ENCODE measurements around the gene TMC1.

TMC1 gene

DNA sequence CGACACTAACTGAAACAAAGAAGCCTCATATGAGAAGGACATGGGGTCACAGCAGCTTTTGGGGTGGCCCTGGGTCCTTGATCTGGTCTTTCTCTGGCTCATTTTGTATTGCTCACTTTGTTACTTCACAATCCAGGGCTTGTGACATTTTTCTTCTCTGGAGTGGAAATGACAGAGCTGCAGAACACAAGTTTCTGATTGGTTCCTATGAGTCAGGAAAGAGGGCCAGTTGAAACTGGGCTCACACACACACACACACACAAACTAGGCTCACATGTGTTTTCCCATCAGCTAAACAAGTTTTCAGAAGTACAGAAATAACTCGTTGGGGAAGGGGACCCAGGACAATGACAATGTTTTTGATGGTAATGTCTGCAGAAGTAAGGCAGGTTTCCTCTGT lies 54.3 kb downstream of the TMC1 start:
- DNase-seq (ENCODE audit: low spot score), result no peak

DNA sequence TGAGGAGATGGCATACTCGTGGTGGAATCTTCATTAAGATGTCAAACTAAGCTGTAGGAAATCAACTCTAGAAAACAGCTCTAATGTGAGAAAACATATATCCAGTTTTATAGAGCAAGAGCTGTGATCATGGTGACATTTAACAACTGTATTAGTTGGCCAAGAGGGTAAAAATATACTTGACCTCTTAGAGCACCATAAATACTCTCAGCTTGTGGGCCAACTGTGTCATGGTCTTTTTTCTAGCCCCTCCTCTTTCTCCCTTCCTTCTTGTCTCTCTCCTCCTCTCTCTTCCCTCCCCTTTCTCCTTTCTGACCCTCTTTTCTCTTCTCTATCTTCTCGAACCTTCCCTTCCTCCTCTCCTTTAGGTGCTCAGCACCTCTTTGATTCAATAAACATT lies 54.7 kb downstream of the TMC1 start:
- no peak for DNase-seq (ENCODE audit: low spot score)

DNA sequence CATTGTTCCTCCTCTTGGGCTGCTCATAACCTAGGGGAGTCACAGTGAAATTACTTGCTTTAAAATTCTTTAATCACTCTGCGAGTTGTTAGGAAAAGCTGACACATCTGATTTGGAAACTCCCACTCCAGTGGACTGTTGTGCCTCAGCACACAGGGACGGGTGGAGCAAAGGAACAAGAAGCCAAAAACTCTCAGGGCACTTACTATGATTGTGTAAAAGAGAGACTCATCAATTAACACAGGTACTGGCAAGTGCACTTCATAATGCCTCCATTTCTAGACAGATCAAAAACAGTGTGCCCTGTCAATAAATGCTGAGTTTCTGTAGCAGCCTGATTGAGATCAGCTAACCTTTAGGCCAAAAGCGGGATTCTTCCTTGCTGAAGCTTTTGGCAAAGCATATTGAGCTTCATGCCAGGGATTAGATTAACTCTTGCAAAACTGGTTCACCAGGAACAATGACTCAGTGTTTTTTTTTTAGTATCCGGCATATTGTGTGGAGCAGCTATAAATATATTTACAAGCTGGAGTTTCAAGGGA lies 55.9 kb downstream of the TMC1 start:
- DNase-seq (ENCODE audit: low spot score), result no peak

DNA sequence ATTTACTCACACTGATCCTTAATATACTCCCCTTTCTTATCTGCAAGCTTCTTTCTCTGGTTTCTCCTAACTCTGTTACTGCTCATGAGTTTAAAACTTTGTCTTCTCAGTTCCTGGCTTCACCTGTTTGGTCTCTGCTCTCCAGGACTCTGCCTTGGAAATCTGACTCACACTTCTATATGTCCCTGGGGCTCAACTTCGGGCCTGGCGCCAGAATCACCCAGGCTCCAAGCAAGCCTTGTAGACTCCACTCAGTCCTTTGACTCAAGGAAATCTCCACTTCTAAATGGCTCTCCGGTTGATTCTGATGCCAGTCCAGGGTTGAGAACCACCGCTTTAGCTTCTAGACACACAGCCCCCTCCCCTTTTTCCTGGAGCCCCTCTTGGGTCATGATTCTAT lies 57.8 kb downstream of the TMC1 start:
- DNase-seq (ENCODE audit: low spot score), result no peak

DNA sequence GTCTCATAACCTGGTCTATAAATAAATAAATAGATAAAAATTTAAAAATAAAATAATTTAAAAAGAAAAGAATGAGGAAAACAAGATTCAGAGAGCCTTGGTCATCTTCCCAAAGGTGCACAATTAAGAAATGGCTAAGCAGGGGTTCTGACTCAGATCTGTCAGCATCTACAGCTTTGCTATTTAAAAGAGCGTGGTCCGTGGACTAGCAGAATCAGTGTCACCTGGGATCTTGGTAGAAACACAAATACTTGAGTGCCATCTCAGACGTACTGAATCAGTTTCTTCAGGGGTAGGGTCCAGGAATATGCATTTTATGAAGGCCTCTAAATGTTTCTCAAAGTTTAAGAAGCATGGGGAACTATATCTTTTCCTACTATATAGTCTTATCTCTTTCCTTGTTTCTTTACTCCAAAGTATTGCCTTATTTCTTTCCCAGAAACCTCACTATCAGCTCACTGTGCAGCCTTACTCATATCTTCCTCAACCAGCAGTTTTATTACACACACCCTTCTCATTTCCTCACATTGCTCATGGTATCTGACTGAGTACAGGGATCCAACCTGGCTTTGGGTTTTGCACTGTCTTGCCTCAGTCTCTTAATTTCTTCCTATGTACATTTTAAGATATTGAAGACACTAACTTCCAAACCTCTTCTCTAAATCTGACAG lies 58.6 kb downstream of the TMC1 start:
- no peak for DNase-seq (ENCODE audit: low spot score)

DNA sequence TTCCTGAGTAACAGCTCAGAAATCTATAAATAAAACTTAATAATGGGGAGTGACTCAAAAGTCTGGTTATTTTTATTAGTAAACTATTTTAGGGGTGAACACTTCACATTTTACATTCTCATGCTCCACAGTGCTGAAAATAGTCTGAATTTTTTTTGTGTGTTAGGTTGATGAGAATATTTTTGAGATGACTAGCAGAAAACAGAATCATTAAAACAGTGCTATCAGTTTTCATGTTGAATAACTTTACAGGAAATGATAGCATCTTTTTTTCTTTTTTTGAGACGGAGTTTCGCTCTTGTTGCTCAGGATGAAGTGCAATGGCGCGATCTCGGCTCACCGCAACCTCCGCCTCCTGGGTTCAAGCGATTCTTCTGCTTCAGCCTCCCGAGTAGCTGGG lies 60.3 kb downstream of the TMC1 start:
- no peak for DNase-seq (ENCODE audit: low spot score)

DNA sequence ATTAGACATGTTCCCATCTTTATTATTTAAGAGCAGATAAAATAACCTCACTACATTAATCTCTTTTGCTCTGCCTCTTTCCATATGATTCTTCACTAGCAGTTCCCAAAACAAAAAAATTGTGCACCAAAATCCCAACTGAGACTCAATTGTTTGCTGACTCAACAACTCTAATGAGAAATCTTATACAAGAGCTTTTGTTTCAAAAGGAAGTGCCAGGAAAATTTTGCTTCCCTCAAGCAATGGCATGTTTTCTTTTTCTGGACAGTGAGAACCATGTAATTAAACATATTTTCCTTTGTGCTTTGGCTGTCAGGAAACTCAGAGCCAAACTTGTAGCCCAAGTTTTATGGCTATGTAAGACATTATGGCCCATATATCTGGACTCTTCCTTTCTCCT lies 62.0 kb downstream of the TMC1 start:
- DNase-seq (ENCODE audit: low spot score), result no peak

DNA sequence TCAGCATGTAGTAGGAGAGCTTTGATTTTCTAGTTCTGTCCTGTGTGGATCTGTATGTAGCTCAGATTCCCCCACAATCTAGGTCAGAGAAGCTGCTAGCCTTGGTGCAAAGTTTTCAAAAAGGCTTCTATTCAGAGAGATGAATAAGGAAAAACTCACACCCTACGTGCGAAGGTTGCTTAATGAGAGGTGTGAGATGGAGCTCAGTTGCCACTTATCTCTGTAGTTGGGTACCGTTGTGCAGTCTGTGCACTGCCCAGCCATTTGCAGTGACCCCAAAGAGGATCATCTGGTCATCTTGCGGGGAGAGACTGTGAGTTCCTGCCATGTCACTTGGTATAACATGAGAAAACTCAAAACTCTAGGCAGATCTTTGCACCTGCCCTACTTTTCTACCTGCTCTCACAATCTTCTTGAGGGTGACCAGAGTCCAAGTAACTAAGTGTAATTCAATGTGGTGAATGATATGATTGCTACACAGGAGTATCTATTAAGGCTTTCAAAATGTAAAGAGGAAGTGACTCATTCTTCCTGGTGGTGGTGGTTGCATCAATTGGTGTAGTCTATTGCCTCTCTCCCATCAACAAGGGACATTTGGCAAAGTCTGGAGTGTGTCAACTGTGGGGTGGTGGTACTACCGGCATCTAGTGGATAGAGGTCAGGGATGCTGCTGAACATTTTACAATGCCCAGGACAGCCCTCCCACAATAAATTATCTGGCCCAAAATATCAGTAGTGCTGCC lies 65.2 kb downstream of the TMC1 start:
- peak; percentile 92 for DNase-seq (ENCODE audit: low spot score)

DNA sequence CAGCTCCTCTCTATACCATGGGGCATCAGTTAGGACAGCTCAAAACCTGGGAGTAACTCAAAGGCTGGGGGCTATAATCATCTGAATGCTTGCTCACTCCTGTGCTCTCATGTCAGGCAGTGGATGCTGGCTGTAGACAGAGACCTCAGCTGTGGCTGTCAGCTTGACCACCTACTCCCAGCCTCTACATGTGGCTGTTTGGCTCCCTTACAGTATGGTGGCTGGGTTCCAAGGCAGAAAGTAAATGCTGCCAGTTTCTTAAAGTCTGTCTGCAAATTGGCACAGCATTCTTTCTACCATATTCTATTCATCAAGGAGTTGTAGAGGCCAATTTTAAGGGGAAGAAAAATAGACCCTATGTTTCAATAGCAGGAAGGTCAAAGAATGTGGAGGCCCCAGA lies 66.9 kb downstream of the TMC1 start:
- no peak for DNase-seq (ENCODE audit: low spot score)

DNA sequence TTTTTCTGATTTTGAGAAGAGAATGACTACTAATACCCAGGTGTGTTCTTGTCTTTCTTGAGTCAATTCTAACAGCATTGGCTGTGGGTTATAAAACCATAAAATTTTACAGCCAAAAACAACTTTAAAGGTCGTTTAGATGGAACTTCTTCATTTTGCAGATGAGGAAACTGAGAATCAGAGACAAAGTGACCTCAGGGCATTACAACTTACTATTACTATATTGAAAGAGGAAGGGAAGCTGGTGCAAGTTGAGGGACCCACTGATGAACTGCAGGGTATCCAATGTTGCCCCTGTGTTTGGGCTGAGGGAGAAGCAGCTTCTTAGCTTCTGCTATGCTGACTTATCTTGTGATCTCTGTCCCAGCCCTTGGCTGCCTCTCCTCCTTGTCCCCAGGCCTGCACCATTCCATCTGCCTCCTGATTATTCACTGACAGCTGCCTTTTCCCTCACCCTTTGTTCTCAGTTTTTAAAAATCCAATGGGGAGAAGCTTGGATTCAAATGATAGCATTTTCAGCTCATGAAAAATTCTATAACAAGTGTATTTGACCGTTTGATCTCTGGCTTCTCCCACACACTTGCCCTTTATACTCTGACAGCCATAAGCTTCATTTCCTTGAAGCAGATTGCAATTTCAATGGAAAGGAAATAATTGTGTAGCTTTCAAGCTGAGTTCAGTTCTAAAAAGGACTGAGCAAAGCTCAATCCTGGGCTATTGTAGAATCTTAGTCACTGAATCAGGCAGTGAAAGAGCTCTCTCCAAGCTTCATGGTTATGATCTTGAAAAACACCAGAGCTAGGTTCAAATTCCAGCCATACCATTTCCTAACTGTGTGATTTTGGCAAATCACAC lies 68.5 kb downstream of the TMC1 start:
- DNase-seq (ENCODE audit: low spot score), result no peak

DNA sequence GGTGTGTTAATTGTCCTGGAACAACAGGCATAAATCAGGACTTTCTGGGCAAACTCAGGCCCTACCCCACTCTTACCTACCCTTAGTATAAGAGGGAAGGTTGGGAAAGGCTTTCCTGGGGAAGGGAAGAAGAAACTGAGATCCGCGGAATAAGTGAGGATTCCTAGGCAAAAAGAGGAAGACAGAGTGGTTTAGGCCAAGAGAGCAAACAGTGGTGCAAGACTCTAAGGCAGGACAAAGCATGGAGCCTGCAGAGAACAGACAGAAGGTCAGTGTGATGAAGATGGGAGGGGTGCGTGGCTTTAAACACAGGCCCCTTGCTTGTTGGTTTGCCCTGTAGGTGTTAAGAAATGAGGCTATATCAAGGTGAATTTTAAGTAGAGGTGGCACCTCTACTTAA lies 69.4 kb downstream of the TMC1 start:
- DNase-seq (ENCODE audit: low spot score), result no peak

DNA sequence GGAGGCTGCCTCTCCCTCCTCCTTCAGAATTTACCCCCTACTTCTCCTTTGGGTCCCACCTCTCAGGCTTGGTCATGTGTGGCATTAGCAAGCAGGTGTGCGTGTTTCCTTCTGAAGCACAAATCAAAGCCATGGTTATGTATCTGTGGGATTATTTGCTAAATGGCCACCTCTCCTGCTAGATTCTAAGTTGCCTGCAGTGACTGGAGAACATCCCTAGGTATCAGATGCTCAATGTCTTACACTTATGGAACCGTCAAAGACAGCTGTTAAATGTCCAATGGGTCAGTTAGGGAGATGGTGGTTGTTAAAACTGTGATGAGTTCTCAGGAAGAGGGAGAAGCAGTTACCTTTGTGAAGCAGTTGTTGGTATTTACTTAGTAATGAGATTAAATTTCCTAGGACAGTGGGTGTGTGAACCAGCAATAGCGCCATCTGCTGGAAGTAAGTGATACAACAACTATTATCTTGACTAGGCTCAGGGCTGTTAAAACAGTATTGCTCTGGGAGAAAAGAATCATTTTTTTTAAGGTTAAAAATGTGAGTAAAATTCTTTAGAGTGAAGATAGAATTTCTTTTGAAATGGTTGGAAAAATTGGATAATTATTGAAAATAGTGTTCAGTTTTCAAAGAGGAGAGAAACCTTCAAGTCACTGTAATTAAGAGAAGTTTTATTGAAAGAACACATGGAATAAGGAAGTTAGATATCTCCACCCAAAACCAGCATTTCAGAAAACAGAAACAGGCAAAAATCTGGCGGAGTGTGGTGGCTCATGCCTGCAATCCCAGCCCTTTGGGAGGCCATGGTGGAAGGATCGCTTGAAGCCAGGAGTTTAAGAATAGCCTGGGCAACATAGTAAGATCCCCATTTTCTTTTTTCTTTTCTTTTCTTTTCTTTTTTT lies 71.3 kb downstream of the TMC1 start:
- peak; percentile 71 for DNase-seq (ENCODE audit: low spot score)

DNA sequence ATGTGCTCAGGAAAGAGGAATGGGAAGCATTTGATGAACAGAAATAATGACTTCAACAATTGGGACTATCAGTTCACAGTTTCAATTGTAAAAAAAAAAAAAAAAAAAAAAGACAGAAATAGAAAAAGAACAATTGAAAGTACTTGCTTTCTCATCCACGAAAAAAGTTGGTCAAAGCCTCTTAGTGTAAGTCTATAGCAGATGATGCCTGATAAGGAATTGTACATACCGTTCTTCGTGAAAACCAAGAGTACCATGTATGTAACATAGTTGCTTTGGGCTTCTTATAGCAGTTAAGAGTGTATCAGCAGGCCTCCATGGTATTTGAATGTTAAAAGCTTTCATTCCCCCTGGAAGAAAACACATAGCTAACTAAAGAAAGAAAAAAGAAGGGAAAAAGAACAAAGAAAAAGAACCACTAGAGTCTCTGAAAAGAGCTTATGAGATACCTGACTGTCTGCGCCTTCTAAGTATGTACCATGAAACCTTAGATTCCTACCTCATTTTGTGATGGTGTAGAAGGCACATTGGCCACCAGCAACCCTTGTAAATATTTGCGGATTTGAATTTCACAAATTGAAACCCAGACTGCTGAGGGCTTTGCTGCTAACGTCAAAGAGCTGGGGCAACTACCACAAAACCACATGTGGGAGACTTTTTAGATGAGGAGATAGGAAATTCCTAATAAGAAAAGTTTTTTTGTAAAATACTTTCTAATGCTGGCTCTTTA lies 75.2 kb downstream of the TMC1 start:
- no peak for DNase-seq (ENCODE audit: low spot score)

DNA sequence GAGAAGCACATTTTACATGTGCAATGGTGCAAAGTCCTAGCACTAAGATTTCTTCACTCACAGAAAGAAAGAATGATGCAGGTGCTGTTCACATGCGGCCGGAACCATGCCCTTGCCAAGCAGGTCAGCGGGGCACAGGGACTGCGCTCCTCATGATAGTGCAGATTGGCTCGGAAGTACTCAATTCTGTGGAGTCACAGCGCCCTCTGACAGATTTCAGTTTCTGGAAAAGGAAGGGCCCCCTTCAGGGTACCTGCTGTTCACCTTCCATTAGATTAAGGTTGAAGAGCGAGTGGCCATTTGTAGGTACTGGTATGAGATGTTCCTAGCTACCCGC lies 75.7 kb downstream of the TMC1 start:
- no peak for DNase-seq (ENCODE audit: low spot score)

DNA sequence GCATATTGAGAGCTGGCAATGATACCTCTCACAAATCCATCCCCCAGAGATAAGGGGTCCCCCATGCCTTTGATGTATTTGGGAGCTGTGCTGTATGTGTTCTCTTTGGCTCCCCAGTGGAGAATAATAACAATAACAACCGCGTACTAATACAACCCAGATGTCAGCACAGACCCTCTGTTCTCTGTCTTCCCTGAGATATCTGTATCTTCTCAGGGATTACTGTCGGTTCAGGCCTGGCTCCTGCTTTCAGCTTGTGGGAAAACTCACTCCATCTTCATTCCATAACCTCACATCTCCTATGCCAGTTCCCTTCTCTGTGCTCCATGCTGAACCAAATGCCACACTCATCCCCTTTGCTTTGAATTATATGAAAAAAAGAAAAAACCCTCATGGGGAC lies 76.2 kb downstream of the TMC1 start:
- no peak for DNase-seq (ENCODE audit: low spot score)

DNA sequence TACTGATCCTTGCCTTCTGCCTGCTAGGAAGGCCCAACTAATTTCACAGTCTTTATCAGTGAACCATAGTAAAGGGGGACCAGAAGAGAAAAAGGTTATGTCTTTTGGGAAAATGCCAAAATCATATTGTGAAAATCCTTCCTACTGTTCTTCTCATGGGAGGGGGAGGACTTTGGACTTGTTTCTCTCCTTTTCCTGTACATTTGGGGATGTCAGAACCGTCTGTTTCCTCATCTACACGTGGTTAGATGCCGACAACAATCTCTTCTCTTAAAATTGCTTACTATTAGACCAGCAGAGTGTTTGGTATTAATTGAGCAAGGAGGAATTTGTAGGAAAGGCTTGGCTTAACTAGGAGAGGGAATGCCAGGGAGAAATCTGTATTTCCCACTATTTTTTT lies 77.2 kb downstream of the TMC1 start:
- DNase-seq (ENCODE audit: low spot score), result no peak

DNA sequence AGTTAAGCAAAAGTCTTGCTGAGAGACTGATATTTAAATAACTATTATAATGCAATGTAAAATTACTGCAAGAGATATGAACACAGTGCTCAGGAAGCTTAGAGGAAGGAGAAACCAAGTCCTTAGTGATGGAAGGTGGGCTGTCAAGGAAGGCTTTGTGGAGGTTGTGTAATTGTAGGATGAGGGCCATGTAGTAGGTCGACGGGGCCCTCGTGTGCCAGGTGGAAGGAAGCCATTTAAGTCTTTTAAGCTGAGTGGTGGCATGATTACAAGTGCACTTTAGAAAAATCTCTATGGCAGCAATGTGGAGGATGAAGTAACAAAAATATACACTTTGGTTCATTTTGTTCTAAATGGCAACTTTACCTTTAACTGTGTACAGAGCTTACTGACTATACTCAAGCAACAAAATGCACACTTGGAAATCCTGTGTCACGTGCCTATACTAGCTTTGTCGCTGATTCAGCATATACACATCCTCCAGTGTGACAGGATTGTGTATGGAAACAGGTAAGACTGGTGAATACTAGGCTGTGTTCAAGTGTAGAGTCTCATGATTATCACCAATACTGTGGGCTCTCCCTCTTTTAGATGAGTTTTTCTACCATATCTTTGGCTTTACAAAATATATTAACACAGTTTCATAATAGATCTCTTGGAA lies 78.6 kb downstream of the TMC1 start:
- DNase-seq (ENCODE audit: low spot score), result no peak

DNA sequence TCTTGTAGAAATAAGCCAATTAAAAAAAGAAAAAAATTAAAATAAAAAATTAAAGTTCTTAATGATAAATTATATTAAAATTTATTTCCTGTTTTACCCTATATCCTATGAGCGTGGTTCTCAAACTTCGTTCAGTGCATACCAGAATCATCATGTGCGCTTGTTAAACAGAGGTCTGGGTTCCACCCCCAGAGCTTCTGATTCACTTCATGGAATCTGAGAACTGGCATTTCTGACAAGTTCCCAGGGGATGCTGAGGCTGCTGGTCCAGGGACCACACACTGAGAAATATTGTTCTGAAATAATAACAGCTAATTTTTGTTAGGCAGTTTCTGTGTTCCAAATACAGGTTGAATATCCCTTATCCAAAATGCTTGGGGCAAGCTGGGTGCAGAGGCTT lies 79.3 kb downstream of the TMC1 start:
- no peak for DNase-seq (ENCODE audit: low spot score)

DNA sequence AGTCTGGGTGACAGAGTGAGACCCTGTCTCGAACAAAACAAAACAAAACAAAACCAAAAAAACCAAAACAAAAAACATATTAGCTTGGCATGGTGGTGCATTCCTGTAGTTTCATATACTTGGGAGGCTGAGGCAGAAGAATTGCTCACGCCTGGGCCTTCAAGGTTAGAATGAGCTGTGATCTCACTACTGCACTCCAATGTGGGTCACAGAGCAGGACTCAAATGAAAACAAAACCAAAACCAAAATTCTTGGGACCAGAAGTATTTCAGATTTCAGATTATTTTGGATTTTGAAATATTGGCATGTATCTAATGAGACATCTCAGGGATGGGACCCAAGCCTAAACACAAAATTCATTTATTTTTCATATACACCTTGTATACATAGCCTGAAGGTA lies 80.2 kb downstream of the TMC1 start:
- DNase-seq (ENCODE audit: low spot score), result no peak

DNA sequence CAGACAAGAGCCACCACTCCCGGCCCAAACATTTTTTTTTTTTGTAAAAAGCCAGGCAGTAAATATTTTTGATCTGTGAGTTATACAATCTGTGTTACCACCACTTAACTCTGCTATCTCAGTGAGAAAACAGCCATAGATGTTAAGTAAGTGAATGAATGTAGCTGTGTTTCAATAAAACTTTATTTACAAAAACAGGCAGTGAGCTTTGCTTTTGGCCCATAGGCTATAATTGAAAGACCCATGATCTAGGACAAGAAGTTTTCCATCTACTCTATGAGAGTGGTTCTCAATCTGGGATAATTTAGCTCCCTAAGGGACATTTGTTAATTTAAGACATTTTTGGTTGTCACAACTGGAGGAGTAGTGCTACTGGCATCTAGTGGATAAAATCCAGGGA lies 91.0 kb downstream of the TMC1 start:
- no peak for DNase-seq (ENCODE audit: low spot score)

DNA sequence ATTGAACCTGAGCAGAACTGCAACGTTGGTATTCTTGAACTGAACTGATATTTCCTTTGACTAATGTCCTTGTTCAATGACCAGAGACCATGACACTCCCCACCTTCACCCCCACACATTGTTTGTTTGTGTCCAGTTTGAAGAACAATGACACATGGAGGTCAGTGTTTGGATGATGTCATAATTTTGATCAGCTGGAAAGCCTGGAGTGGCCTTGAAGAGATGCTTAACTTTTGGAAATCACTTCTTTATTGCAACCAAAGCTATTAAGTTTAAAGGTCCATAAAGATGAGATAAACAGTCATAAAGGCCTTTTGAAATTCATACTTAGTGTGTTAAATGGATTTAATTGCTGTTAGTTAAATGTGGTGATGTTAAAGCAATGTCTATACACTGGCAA lies 92.7 kb downstream of the TMC1 start:
- no peak for DNase-seq (ENCODE audit: low spot score)
